GM13976 (cell line): ENCODE measurements around the gene STAG1.

Experiments
- DNase-seq: peaks from one replicate; pipeline ENCODE4 v3.0.0; 2012; ENCODE audit warnings: low spot score
- CTCF ChIP-seq: IDR thresholded peaks from 2 replicates; pipeline ENCODE4 v1.5.1; 2012; ENCODE audit warnings: borderline replicate concordance, mild to moderate bottlenecking; ENCODE audit not compliant: insufficient read depth; ENCODE audit errors: extremely low read depth, missing control alignments, control extremely low read depth
- in situ Hi-C: fragments of 300-500 bp; cut with MboI; formaldehyde crosslinking; loops from one replicate; pipeline ENCODE4 v1.12.0; 2022; ENCODE audit warnings: low sequenced_read_pairs, mixed read lengths, inconsistent platforms; ENCODE audit not compliant: unreplicated experiment

STAG1 gene

GRCh38 chr3:136473716-136474326 is 278.4 kb downstream of the STAG1 start:
- no peak for TF ChIP-seq CTCF
- DNase-seq, result no peak
- in situ Hi-C loops, result no loop called here

GRCh38 chr3:136465296-136465695 is 286.9 kb downstream of the STAG1 start:
- DNase-seq, result no peak
- in situ Hi-C loops, result no loop called here
- no peak for TF ChIP-seq CTCF

DNA sequence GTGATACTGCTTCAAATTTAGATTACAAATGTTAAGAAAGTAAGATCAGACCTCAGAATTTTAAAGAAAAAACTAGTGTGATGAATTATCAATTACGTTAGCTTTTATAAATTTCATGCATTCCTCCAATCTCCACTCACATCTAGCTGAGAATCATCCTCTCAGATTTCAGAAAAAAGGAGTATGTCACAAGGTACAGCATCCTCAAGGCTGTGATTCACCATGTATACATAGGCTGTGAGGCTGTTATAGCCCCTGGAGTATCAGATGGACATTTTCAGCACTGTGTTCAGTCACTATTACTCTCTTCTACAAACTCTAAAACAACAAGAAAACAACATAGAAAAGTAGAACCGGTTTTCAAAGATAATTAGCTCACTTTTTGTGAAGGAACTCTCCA is 287.7 kb downstream of the STAG1 start:
- in situ Hi-C loops, result no loop called here
- no peak for TF ChIP-seq CTCF
- no peak for DNase-seq

DNA sequence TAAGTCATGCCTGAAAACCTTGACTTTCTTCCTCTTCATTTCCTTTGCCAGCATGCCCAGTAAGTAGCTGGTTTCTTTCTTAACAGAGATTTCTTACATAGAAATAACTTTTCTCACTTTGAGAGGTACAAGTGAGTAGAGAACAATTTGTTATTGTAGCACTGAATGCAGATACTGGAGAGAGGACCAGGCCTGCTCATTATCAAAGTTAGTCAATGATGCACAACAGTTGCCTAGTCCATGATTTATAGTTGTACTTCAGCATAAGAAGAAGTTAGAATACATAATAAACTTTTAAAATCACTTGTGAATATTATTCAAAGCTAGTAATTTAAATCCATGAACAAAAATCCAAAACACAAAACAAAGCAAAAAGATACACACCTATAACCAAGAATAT is 289.0 kb downstream of the STAG1 start:
- TF ChIP-seq CTCF, result no peak

DNA sequence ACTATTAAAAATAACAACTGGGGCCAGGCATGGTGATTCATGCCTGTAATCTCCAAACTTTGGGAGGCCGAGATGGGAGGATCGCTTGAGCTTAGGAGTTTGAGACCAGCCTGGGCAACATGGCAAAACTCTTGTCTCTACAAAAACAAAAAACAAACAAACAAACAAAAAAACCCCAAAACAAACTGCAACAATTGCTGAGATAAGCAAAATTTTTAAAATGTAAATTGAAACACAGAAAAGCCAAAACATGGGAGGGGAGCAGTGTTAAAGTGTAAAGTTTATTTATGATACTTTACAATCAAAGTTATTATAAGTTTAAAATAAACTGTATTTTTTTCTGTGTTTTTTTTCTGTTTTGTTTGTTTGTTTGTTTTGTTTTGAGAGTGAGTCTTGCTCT is 294.4 kb downstream of the STAG1 start:
- in situ Hi-C loops, result no loop called here
- no peak for TF ChIP-seq CTCF
- DNase-seq, result no peak

More for the DNA sequence above, 289.0 kb downstream of the STAG1 start:
- in situ Hi-C loops, result no loop called here
- DNase-seq, result no peak

DNA sequence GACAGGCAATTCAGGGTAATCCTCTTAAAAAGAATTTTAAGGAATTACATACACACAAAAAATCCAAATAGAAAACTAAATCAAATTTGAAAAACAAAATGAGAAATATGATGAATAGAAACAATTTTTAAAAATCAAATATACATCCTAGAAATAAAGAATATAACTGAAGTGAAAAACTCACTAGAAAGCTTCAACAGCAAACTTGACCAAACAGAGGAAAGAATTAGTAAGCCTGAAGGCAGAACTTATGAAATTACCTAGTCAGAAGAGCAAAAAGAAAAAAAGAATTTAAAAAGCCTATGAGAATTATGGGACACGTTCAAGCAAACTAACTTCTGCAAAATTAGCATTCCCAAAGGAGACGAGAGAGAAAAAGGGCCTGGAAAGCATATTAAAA is 296.0 kb downstream of the STAG1 start:
- TF ChIP-seq CTCF, result no peak
- in situ Hi-C loops, result no loop called here
- no peak for DNase-seq
